Calu3 (cell line): ENCODE data around the gene HS3ST6. TPM values are rescaled to one million over a fixed set of nuclear protein-coding genes. Genes with fewer than 3 reads are reported as not detected.
"Not testable (repeated sequence)": the region's sequence is repeated elsewhere in the genome, so short reads cannot be mapped to it uniquely, and the experiment has no call there.

Experiments used
- BruUV-seq: library from RNA; stranded (reverse); fragments of 400-500 nt; replicated peaks from 2 replicates; lab custom pipeline; 2021; lab: Mats Ljungman, UMichigan
- CTCF ChIA-PET: fragments of 300-600 bp; sonication (Branson Sonifier 250); formaldehyde crosslinking; loops from one replicate; lab custom pipeline; 2022; ENCODE audit warnings: antibody characterized with exemption; lab: Charles Lee
- DNase-seq: peaks from one replicate; pipeline ENCODE4 v3.0.0; 2022
- H3K27ac Mint-ChIP-seq: one replicate; pipeline ENCODE4 v1.8.0; 2022; ENCODE audit warnings: mixed read lengths; ENCODE audit not compliant: unreplicated experiment
- H3K27me3 Mint-ChIP-seq: one replicate; pipeline ENCODE4 v1.8.0; 2022; ENCODE audit warnings: mixed read lengths; ENCODE audit not compliant: unreplicated experiment
- H3K36me3 Mint-ChIP-seq: one replicate; pipeline ENCODE4 v1.8.0; 2022; ENCODE audit warnings: mild to moderate bottlenecking, moderate library complexity, mixed read lengths; ENCODE audit not compliant: insufficient read depth, unreplicated experiment
- H3K4me1 Mint-ChIP-seq: one replicate; pipeline ENCODE4 v1.8.0; 2022; ENCODE audit warnings: mild to moderate bottlenecking, low read depth, mixed read lengths; ENCODE audit not compliant: unreplicated experiment
- H3K4me3 Mint-ChIP-seq: one replicate; pipeline ENCODE4 v1.8.0; 2022; ENCODE audit warnings: mild to moderate bottlenecking, low read depth, moderate library complexity, mixed read lengths; ENCODE audit not compliant: unreplicated experiment
- H3K9me3 Mint-ChIP-seq: one replicate; pipeline ENCODE4 v1.8.0; 2022; ENCODE audit warnings: low read depth, mixed read lengths; ENCODE audit not compliant: unreplicated experiment
- intact Hi-C: fragments of 100-400 bp; cut with micrococcal nuclease; formaldehyde crosslinking; loops from one replicate; pipeline ENCODE4 v1.10.0; 2022; ENCODE audit not compliant: unreplicated experiment
- total RNA-seq: library from RNA; stranded (reverse); gene quantifications from 2 replicates; pipeline ENCODE4 v1.2.3, GENCODE V29; 2022
- TF ChIP-seq, protein P1 (sequence below): fragments of 200-600 bp; IDR thresholded peaks from one replicate; pipeline ENCODE4 v1.8.0; 2022; ENCODE audit warnings: antibody characterized with exemption; ENCODE audit not compliant: unreplicated experiment

Gene HS3ST6
- total RNA-seq, 1 experiment from 2014 or later = not detected

DNA sequence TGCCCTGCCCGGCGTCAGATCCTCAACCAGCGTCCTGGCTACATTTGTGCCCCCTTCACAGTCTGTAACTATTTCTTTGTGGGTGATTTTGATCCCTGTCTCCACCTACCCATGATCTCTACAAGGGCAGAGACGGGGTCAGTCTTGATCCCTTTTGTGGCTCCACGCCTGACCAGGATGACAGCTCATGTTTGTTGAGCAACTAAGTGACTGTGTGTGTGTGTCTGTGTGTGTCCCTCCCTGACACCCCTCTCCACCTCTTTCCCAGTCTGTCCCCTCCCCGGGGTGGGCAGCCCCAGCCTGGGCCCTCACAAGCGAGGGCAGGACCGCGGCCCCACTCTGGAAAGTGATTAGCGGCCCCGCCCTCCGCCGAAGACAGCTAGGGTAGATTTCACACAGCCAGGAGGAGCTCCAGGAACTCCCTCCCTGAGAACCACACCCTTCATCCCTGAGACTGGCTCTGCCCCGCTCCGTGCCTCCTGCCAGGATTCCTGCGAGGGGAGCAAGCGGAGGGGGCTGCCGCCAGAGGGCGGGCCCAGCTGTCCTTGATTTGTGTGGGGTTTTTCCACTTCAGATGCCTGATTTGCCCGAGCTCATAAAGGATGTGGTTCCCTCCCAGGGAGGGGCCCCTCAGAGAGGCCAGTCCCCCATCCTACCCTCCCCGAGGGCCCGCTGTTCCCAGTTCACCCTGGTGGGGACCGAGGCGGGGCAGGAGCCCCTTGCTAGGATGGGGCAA is 5.3 kb upstream of the HS3ST6 start:
- peaks cover 69% of the 10 kb centered on the region for H3K27me3 Mint-ChIP-seq
- H3K27ac Mint-ChIP-seq = no peak overlapping the region
- peak; percentile 60 for DNase-seq
- intact Hi-C loops = no loop called here
- peaks cover 10% of the 10 kb centered on the region for H3K36me3 Mint-ChIP-seq
- CTCF ChIA-PET = interaction anchor here (0.5 to 1.8 kb wide), 7 partner anchors 17 to 60 kb away, joined by 3 to 6 read pairs (median 3); no protein-coding TSS in a partner anchor
- H3K9me3 Mint-ChIP-seq = no peaks in the 10 kb centered on the region
- TF ChIP-seq, protein P1, sequence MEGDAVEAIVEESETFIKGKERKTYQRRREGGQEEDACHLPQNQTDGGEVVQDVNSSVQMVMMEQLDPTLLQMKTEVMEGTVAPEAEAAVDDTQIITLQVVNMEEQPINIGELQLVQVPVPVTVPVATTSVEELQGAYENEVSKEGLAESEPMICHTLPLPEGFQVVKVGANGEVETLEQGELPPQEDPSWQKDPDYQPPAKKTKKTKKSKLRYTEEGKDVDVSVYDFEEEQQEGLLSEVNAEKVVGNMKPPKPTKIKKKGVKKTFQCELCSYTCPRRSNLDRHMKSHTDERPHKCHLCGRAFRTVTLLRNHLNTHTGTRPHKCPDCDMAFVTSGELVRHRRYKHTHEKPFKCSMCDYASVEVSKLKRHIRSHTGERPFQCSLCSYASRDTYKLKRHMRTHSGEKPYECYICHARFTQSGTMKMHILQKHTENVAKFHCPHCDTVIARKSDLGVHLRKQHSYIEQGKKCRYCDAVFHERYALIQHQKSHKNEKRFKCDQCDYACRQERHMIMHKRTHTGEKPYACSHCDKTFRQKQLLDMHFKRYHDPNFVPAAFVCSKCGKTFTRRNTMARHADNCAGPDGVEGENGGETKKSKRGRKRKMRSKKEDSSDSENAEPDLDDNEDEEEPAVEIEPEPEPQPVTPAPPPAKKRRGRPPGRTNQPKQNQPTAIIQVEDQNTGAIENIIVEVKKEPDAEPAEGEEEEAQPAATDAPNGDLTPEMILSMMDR = peak; percentile 22
- H3K4me1 Mint-ChIP-seq = peaks cover 23% of the 10 kb centered on the region
- H3K4me3 Mint-ChIP-seq = no peak overlapping the region
- BruUV-seq = no TSS peak

DNA sequence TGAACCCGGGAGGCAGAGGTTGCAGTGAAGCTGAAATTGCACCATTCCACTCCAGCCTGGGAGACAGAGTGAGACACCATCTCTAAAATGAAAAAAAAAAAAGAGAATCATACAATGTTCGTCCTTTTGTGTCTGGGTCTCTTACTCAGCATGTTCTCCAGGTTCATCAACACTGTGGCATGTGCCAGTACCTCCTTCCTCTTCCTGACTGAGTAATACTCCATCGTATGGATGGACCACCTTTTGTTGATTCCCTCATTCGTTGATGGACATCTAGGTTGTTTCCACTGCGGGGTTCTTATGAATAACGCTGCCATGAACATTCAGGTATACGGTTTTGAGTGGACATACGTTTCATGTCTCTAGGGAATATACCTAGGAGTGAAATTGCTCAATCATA is 4.1 kb upstream of the HS3ST6 start:
- no TSS peak for BruUV-seq

GRCh38 chr16:1920727-1921171 is 2.5 kb upstream of the HS3ST6 start:
- no TSS peak for BruUV-seq
- Mint-ChIP-seq H3K9me3 (no peaks in the 10 kb centered on the region), H3K4me3 (no peak overlapping the region), H3K27me3 (peaks cover 95% of the 10 kb centered on the region), H3K36me3 (peaks cover 10% of the 10 kb centered on the region), H3K27ac (no peak overlapping the region), H3K4me1 (peaks cover 23% of the 10 kb centered on the region)
- intact Hi-C loops = no loop called here
- TF ChIP-seq, protein P1 = no peak
- DNase-seq = peak; percentile 49
- CTCF ChIA-PET = no interaction called here

More for the DNA sequence above, 4.1 kb upstream of the HS3ST6 start:
- no peak overlapping the region for H3K27ac Mint-ChIP-seq
- no peak overlapping the region for H3K4me3 Mint-ChIP-seq
- TF ChIP-seq, protein P1 = no peak
- H3K9me3 Mint-ChIP-seq = no peaks in the 10 kb centered on the region
- DNase-seq = no peak
- peaks cover 10% of the 10 kb centered on the region for H3K36me3 Mint-ChIP-seq
- H3K4me1 Mint-ChIP-seq = peaks cover 23% of the 10 kb centered on the region
- CTCF ChIA-PET = interaction anchor here (1.8 kb wide), 1 partner anchor 48 kb away, joined by 4 read pairs; no protein-coding TSS in a partner anchor
- peaks cover 79% of the 10 kb centered on the region for H3K27me3 Mint-ChIP-seq
- intact Hi-C loops = no loop called here

GRCh38 chr16:1920122-1920521 is 1.9 kb upstream of the HS3ST6 start:
- intact Hi-C loops, H3K4me3 Mint-ChIP-seq, CTCF ChIA-PET, DNase-seq, H3K27ac Mint-ChIP-seq, BruUV-seq, H3K36me3 Mint-ChIP-seq, H3K9me3 Mint-ChIP-seq: not testable (repeated sequence)
- H3K27me3 Mint-ChIP-seq = peaks cover 99% of the 10 kb centered on the region
- H3K4me1 Mint-ChIP-seq = peaks cover 23% of the 10 kb centered on the region
